Effector CD8-positive, alpha-beta T cell (primary cell): ENCODE data around the gene IL10.
A peak's percentile ranks its signal among the peaks of the same experiment; 100 is the strongest.

Experiments
- DNase-seq: peaks from one replicate; lab custom pipeline; 2025; lab: John Stamatoyannopoulos, UW
- total RNA-seq, 4 experiments: gene quantifications; one replicate each; lab custom pipeline; 2026; lab: John Stamatoyannopoulos, UW

IL10 gene
- 0 to 1.4 (median 0.38) reads per million in 4 experiments for total RNA-seq

- DNase-seq, result no peak
These were observed at the start of gene IL10 for GRCh38 chr1:206772243-206772937. IL10 (minus strand) TSS chr1:206772494; CDS start chr1:206772435, 59 bp downstream.

- DNase-seq, result no peak
These were observed 49.2 kb upstream of the IL10 start for GRCh38 chr1:206821493-206821892.

- DNase-seq, result no peak
These were observed 44.3 kb upstream of the IL10 start for GRCh38 chr1:206816390-206817287.

GRCh38 chr1:206814716-206815341 lies 42.5 kb upstream of the IL10 start:
- DNase-seq, result no peak

- no peak for DNase-seq
These were observed 40.2 kb upstream of the IL10 start for GRCh38 chr1:206812471-206812870.

GRCh38 chr1:206809504-206810084 lies 37.3 kb upstream of the IL10 start:
- DNase-seq, result no peak

- DNase-seq, result peak; percentile 16
These were observed 36.3 kb upstream of the IL10 start for GRCh38 chr1:206808615-206809014.

GRCh38 chr1:206805357-206805756 lies 33.1 kb upstream of the IL10 start:
- no peak for DNase-seq

- no peak for DNase-seq
These were observed 32.0 kb upstream of the IL10 start for GRCh38 chr1:206804156-206804737.

- DNase-seq, result peak; percentile 60
These were observed 31.0 kb upstream of the IL10 start for GRCh38 chr1:206803221-206803730.

GRCh38 chr1:206802401-206802800 lies 30.1 kb upstream of the IL10 start:
- DNase-seq, result no peak

GRCh38 chr1:206801467-206801866 lies 29.2 kb upstream of the IL10 start:
- no peak for DNase-seq

GRCh38 chr1:206800891-206801290 lies 28.6 kb upstream of the IL10 start:
- no peak for DNase-seq

GRCh38 chr1:206800411-206800810 lies 28.1 kb upstream of the IL10 start:
- no peak for DNase-seq

- DNase-seq, result no peak
These were observed 27.0 kb upstream of the IL10 start for GRCh38 chr1:206799311-206799710.

- no peak for DNase-seq
These were observed 26.2 kb upstream of the IL10 start for GRCh38 chr1:206798384-206798996.

GRCh38 chr1:206797534-206798383 lies 25.5 kb upstream of the IL10 start:
- no peak for DNase-seq

- DNase-seq, result no peak
These were observed 24.7 kb upstream of the IL10 start for GRCh38 chr1:206796981-206797402.

- no peak for DNase-seq
These were observed 23.8 kb upstream of the IL10 start for GRCh38 chr1:206796116-206796515.

- DNase-seq, result no peak
These were observed 22.1 kb upstream of the IL10 start for GRCh38 chr1:206794294-206794908.
